Islet precursor cell (in vitro differentiated cells): Measurements from ENCODE around the gene WIZ.
A peak's percentile ranks its signal among the peaks of the same experiment; 100 is the strongest.
"Not testable (repeated sequence)": the region's sequence is repeated elsewhere in the genome, so short reads cannot be mapped to it uniquely, and the experiment has no call there.

Source experiments
- DNase-seq: peaks from one replicate; pipeline ENCODE4 v3.0.0-alpha.2; 2018

Gene WIZ

DNA sequence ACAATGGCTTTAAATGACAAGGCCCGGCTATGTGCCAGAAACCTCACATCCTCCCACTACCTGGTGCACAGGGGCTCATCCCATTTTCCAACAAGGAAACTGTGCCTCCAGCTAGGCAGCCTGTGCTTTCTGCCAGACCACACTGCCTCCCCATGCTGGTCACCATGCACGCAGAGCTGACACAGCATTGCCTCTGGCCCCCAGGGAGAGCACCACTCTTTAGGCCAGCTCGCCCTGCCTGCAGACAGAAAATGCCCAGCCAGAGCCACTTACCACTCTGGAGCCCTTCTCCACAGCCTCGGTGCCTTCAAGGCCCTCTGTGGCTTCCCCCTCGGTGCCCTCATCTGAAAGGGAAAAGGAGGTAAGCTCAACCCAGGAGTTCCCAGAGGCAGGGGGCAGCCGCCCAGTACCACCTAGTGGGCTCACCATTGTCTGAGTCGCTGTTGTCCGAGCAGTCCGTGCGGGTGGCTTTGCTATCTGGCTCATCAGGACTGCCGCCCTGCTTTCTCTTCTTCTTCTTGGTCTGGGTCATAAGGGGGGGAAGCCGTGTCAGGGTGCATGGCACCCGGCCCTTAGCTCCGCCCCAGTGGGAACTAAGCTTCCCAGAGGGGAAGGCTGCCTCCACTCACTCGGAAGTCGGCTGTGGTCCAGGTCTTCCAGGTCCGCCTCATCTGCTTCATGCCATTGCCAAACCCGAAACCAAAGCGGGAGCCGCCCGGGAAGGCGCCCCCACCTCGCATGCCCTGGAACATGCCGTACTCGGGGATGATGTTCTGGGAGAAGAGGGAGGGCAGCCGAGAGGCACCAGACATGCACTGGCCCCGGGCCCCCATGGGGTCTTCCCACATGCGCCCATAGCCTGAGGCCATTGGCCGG, 49.0 kb downstream of the WIZ start:
- DNase-seq, result no peak

DNA sequence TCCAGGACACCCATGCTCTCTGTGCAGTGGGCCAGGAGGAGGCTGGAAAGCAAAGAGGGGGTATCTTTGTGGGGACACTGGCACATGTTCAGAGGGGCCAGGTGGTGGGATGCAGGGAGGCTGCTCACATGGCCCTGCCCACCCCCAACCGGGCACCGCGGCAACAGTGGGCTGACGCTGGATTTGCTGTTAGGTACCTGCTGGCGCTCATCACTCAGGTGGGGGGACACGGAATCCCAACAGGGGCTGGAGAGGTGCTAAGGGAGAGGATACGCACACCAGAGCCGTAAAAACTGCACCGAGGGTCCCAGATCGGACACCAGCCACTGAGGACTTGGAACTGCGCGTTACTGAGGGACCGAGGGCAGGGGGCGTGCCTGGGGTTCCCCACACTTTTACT, 50.1 kb downstream of the WIZ start:
- no peak for DNase-seq

DNA sequence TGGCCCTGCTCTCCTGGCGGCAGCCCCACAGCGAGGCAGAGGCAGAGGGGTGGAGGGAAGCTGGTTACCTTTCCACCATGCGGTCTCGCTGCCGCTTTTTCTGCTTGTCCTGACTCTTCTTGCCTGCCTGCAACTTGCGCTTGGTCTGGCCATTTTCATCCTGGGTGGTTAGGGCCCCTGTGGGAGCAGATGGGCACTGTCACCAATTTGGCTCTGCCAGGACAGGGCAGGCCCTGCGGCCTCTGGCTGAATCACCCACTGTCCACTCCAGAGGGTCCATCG, 50.6 kb downstream of the WIZ start:
- DNase-seq, result no peak

DNA sequence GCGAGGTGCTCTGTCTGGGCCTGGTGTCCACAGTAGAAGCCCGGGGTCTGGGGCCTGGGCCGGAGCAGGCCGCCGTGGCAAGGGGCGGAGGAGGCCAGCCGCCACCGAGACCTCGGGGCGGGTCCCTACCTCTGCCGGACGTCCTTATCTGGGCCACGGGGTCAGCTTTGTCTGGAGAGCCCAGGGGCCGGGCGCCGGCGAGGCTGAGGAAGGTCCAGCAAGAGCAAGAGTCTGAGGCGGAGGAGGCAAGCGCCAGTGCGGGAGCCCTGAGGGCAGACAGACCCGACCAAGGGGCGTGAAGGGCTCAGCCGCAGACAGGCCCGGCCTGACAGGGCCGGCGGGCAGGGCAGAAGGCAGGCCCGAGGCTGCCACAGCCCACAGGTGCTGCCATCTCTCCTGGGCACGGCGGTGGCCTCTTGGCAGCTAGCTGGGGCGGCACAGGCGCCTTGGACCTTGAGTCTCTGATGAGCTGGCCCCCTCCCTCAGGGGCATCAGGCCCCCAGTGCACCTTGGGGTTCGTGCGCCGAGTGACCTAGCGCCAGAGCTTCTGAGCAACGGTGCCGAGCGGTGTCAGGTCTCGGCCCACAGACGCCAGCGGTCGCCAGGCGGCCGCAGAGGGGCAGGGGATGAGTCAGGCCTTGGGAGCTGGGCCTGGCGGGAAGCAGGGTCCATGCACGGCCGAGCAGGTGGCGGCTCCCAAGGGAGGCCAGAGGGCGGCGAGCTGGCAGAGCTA, 51.1 kb downstream of the WIZ start:
- DNase-seq, result no peak

DNA sequence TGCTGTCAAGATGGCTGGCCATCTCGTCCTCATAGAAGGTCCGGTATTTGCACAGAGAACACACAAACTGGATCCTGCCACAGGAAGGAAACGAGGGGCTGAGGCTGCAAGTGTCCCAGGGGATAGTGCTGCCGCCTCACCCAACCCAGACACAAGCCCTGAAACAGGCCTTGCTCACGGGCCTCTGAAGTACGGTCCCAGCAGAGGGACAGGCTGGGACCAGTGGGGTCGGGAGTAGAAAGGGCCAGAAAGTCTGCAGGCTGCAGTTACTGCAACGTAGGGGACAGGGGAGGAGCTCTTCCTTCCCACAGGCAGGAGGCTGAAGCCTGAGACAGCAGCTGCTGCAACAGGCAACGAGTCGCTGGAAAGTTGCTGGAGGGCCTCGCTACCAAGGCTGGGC, 52.0 kb downstream of the WIZ start:
- DNase-seq, result no peak

DNA sequence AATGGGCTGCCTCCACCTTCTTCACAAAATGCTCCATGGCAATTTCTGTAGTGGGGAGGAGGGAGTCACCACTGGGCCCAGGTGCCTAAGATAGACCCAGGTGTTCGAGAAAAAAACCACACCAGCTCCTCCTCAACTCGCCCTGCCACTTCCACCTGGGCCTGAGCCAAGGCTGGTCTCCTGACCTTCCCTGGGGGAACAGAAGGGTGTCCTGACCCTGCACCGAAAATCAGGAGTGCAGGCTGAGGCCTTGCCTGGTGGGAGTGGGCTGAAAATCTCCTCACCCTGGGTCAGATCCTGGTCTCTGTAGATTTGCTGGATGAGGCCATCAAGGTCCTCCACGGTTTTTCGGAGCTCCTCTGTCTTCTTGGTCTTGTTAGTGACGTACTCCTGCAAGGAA, 52.5 kb downstream of the WIZ start:
- DNase-seq, result no peak

DNA sequence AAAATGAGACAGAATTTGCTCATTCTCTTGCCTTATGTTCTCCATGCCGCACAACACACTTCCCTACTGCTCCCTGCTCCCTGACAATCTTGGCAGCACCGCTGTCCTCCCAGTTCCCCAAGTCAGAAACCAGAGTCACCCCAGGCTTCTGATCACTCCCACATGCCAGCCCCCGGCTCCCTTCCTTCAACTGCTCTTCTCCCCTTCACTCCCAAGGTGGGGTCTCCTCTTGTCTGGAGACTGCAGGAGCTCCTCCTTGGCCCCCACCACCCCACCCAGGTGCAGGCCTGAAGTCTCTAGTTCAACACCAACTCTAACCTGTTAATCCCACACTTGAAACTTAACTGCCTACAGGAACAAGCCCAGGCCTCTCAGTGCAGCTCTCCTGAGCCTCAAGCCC, 53.3 kb downstream of the WIZ start:
- no peak for DNase-seq

DNA sequence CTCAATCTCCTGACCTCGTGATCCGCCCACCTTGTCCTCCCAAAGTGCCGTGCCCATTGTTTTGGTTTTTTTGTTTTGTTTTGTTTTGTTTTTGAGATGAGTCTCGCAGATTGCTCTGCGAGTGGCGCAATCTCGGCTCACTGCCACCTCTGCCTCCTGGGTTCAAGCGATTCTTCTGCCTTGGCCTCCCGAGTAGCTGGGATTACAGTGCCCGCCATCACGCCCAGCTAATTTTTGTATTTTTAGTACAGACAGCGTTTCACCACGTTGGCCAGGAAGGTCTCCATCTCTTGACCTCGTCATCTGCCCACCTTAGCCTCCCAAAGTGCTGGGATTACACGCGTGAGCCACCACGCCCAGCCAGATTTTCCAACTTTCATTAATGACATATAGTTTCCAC, 54.5 kb downstream of the WIZ start:
- not testable (repeated sequence) for DNase-seq

DNA sequence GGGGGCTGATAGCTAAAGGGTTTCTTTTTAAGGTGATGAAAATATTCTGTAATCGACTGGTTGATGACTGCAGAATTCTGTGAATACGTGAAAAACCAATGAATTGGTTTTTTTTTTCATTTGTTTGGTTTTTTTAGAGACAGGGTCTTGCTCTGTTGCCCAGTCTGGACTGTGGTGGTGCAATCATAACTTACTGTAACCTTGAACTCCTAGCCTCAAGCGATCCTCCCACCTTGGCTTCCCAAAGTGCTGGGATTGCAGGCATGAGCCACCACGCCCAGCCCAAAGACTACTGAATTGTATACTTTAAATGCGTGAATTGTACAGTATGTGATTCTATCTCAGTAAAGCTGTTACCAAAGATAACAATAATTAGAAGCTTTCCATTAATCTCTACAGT, 55.3 kb downstream of the WIZ start:
- DNase-seq, result no peak

DNA sequence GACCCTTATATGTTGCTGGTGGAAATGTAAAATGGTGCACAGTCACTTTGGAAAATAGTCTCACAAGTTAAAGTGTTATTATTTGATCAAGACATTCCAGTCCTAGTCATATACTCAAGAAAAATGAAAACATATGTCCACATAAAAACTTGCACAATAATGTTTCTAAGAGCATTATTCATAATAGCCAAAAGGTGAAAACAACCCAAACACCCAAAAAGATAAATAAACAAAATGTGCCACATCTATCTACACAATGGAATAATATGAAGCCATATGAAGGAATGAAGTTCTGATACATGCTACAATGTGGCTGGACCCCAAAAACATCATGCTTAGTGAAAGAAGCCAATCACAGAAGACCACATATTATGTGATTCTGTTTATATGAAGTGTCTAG, 55.8 kb downstream of the WIZ start:
- DNase-seq, result no peak

DNA sequence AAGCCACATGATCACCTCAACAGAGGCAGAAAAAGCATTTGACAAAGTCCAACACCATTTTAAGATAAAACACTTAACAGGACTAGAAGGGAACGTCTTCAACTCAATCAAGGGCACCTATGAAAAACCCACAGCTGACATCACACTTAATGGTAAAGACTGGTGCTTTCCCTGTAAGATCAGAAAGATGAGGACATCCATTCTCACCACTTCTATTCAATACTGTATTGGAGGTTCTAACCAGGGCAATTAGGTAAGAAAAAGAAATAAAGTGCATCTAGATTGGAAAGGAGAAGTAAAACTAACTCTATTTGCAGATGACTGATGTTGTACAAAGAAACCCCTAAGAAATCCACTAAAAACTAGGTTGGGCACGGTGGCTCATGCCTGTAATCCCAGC, 58.9 kb downstream of the WIZ start:
- no peak for DNase-seq

DNA sequence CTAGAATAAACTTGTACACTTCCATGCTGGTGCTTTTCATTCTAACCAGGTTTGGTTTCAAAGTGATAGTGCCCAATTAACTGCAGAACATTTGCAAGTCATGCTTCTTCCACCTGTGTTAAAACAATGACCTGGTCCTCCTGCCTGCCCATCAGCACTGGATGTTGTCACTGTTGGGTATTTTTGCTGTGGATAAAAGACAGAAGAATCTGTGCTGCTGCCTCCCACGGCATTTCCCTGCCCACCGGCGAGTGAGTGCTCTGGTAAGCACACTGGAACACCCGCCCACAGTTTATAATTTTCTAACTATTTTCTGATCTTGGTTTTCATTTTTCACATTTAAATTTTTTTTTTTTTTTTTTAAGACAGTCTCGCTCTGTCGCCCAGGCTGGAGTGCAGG, 67.9 kb downstream of the WIZ start:
- DNase-seq, result no peak

DNA sequence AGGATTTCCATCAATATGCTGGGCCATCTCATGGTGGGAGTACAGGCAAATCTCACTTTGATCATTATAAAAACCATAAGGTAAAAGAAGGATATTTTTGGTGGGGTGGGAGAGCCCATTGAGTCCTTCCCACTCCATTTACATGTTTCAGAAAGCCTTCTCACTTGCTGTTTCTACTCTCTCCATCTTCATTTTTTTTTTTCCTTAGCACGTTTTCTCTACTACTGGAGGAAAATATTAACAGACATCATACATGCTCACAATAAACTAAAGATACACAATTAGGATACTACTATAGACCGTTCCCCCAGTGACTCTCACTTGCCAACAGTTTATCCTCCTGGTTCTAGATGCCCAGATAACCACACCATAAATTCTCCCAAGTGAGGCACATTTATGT, 68.3 kb downstream of the WIZ start:
- no peak for DNase-seq

DNA sequence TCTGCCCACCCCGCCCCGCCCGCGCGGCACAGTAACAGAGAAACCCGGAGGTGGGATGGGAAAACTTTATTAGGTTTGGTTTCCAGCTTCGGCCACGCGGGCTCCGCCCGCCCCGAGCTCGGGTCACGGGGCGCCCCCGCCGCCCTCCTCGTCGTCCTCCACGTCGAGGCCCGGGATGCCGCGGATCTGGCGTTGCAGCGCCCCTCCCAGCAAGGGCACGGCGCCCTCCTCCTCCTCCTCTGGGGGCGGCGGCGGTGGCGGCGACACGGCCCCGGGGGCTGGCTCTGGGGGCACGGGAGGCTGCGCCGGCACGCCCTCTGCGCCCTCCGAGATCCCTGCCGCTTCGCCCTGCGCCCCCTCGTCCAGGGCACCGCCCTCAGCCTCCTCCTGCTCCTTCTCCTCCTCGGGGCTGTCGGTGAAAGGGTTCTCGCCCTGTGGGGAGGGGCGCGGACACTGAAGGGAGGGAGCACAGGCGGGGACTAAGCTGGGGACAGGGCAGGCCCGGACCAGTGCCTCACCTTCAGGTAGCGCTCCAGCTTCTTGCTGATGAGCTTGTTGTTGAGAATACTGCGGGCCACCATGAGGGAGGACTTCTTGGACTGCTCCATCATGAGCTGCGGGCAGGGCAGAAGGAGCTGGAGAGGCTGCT, 69.6 kb downstream of the WIZ start:
- peak; percentile 95 for DNase-seq

DNA sequence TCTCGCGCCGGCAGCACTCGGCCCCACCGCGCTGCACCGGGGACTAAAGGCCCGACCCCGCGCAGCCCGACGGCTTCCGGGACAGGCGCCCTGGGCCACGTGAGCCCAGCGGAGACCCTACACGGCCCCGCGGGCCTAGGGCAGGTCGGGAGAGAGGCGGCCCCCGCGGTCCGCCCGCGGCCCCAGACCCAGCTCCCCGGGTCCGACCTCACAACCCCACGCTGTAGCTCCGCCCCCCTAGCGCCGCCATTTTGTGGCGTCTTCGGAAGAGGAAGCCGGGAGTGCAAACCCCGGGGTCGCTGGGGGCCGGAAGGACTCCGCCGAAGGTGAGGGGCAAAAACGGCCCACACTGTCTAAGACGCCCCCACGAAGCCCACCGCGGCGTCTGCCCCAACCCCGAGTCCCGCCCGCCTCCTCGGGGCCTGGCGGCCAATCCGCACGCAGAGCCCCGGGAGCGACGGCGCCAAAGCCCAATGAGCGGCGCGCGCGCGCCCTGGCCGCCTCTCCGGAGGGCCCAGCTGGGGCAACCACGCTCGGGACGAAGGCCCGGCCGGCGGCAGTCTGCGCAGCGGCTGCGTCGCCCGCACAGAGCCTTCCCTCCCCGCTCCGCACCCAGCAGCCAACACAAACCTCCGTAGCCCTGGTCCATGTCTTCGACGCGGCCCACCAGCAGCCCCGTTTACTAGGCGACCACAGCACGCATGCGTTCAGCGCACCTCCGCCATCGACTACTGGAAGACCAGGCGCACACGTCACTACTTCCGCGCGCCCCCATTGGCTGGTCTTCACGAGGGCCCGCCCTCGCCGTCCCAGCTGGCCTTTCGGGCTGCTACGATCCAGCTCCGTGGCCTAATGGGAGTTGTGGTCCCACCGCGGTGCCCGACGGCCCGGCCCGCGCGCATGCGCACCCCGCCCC, 70.4 kb downstream of the WIZ start, which contains the start of gene AKAP8:
TSS of gene AKAP8 (minus strand) at position 705 of the 916 bp plus-strand sequence. CDS start at position 649, 56 bp downstream.
- DNase-seq, result peak; percentile 99

DNA sequence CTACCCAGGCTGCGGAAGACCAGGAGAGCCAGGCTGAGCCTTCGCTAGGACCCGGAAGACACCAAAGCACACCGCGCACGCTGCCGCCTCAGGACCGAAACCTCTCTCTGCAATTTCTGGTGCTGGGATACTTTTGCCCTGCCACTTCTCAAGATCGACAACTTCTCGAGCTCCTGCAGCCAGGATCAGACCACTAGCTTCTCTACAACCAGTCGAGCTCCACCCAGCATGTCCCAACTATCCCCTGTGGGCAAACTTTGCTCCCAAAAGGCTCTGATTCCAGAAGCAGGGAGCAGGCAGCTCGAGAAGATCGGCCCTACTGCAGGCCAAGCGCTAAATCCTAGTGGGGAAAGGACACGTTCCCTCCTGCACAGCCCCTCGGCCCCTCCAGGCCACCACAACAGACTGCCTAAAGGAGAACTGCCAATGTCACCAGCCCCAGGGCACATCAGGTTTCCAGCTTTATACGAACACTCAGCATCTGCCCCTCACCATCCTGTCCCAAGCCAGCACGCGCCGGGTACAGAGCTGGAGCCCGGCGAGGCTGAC, 71.1 kb downstream of the WIZ start:
- peak; percentile 69 for DNase-seq

DNA sequence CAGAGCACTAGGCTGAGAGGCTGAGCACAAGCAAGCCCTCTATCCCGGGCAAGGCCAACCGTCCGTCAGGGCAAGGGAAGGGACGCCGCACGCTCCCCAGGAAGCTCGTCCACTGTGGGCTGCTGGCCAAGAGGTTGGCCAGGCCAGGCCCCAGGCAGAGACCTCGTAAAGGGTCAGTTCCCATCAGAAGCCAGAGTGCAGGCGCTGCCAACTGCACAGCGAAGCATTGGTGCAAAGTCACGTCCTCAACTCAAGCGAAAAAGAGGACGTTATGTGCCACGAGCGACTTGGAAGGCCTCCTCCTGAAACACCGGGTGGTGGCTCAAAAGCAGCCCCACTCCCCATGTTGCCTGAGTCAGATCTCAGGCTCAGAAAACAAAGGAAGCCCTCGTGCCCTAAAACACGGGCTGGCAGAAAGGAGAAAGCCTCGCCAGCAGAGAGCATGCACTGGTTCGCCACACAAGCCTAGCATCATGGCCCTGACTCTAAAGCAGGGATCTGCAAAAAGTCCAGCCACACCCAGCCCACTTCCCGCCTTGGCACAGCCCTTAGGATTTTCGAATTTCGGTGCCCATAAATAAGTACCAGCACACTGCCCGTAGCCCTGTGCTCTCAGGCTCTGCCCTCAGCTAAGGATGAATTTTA, 74.8 kb downstream of the WIZ start:
- no peak for DNase-seq

DNA sequence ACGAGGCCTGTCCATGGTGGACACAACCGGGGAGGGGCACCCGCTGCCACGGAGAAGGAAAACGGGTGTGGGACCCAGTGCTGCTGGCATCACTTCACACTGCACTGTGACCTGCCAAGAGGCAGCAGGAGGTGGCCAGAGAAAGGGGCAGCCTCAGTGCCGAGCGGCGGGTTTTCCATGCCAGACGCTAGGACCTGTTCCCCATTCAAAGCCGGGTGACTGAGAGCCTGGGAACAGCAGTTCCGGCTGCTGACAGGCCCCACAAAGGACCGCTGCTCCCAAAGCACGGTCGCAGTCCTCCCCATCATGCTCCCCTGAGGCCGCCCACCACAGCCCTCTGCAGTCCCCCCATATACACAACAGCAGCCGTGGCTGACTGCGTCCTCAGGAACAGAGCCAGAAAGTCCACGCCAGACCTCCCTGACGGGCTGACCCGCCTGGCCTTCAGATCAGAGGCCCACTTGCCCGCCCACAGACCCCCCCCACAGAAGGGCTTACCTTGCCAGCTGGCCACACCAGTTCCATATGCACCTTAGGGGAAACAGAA, 75.6 kb downstream of the WIZ start:
- no peak for DNase-seq

DNA sequence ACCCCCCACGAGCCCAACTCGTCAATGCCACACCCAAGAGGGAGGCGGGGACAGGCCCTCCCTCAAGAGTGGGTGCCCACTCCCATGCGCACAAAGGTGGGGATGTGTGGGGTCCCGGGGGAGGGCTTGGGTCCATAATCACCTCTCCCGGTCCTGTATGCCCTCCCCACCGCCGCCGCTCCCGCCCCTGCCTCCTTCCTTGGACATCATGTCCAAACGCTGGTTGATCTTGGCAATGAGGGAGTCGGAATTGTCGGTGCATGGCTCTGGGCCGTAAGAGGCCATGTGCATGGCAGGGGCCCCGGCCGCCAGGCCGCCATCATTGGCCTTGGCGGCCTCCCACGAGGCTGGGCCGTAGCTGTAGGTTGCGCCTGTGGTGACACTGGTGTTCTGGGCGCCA, 76.1 kb downstream of the WIZ start:
- no peak for DNase-seq

DNA sequence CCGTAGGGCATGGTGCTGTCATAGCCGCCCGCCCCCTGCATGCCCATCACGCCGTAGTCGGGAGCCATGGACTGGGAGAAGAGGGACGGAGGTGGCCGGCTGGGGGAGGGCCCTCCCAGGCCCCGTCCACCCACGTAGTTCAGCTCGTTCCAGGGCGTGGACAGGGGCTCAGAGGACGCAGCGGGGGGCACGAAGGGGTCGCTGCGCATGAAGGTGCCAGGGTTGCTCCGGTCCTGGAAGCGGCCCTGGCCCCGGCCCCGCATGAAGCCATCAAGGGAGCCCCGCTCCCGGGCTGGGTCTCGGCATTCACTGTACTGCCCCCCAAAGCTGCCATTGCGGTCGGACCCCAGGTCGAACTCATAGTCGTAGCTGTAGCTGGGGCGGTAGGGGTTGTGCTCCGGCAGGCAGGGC, 76.9 kb downstream of the WIZ start:
- no peak for DNase-seq

DNA sequence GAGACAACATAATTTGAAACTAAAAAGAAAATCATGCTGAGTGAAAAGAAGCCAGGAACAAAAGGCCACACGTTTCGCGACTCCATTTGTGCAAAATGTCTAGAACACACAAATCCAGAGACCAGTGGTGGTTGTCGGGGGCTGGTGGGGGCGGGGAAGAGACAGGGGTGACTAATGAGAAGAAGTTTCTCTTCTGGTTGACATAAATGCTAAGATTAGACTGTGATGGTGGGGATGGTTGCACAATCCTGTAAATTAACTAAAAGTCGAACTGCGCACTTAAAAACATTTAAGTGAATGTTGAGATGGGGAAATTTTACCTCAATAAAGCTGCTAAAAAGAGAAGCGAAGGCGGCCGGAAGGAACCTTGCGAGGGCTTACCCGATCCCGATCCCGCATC, 77.3 kb downstream of the WIZ start:
- DNase-seq, result no peak
